ENCODE measurements around the gene SIRPG. TPM values are rescaled to one million over a fixed set of nuclear protein-coding genes. Genes with fewer than 3 reads are reported as not detected.

The SIRPG gene
- total RNA-seq, 1 donor from 2014 or later = not detected

- DNase-seq (ENCODE audit: extremely low spot score in 2 of 2) = no peak
- H3K9me3 ChIP-seq = no peaks in the 10 kb centered on the region
These were observed 30.4 kb downstream of the SIRPG start for GRCh38 chr20:1627200-1627550.

GRCh38 chr20:1626528-1627199 lies 30.9 kb downstream of the SIRPG start:
- H3K4me1 ChIP-seq = no peaks in the 10 kb centered on the region
- no peaks in the 10 kb centered on the region for H3K9me3 ChIP-seq
- H3K36me3 ChIP-seq = no peaks in the 10 kb centered on the region
- H3K27me3 ChIP-seq = no peaks in the 10 kb centered on the region
- intact Hi-C loops (cut with DNase I) = no loop called here
- DNase-seq (ENCODE audit: extremely low spot score in 2 of 2) = no peak
- no peak overlapping the region for H3K4me3 ChIP-seq
- no peak for TF ChIP-seq POLR2AphosphoS5 (IDR thresholded peaks at IDR 0.05; ENCODE audit: insufficient read depth in 1 of 2, low read depth in 1 of 2)
- TF ChIP-seq, protein P1, sequence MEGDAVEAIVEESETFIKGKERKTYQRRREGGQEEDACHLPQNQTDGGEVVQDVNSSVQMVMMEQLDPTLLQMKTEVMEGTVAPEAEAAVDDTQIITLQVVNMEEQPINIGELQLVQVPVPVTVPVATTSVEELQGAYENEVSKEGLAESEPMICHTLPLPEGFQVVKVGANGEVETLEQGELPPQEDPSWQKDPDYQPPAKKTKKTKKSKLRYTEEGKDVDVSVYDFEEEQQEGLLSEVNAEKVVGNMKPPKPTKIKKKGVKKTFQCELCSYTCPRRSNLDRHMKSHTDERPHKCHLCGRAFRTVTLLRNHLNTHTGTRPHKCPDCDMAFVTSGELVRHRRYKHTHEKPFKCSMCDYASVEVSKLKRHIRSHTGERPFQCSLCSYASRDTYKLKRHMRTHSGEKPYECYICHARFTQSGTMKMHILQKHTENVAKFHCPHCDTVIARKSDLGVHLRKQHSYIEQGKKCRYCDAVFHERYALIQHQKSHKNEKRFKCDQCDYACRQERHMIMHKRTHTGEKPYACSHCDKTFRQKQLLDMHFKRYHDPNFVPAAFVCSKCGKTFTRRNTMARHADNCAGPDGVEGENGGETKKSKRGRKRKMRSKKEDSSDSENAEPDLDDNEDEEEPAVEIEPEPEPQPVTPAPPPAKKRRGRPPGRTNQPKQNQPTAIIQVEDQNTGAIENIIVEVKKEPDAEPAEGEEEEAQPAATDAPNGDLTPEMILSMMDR (IDR thresholded peaks at IDR 0.05) = no peak
- no peak for TF ChIP-seq POLR2A (IDR thresholded peaks at IDR 0.05)
- H3K27ac ChIP-seq = no peak overlapping the region

More at GRCh38 chr20:1627200-1627550, 30.4 kb downstream of the SIRPG start:
- Histone ChIP-seq H3K27me3 (no peaks in the 10 kb centered on the region), H3K27ac (no peak overlapping the region), H3K36me3 (no peaks in the 10 kb centered on the region), H3K4me1 (no peaks in the 10 kb centered on the region), H3K4me3 (no peak overlapping the region)
- TF ChIP-seq, protein P1 (IDR thresholded peaks at IDR 0.05) = no peak
- TF ChIP-seq POLR2A (IDR thresholded peaks at IDR 0.05) (no peak), POLR2AphosphoS5 (IDR thresholded peaks at IDR 0.05; ENCODE audit: insufficient read depth in 1 of 2, low read depth in 1 of 2) (no peak)
- intact Hi-C loops (cut with DNase I) = no loop called here

DNA sequence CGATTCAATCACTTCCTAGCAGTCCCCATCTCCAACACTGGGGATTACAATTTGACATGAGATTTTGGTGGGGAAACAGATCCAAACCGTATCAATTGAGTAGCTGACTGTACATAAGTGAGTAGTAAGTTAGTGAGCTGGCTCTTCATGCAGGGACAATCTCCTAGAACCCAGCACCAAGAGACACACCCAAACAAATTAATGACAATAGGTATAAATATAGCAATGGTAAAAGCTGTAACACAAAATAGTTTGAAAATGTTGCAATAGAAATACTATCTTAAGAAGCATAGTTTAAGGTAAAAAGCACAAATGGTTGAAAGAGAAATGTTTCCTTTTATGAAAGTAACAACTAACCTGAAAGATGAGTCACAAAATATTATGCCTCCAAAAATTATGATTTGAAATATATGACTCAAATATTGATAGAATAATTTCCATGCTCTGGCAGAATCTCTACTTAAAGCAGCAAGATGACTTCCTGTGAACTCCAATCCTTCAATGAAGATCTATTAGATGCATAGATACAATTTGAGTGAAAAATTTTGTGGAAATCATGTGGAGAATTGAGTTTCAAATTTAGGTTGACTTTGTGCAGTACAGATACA lies 32.4 kb downstream of the SIRPG start:
- TF ChIP-seq POLR2AphosphoS5 (IDR thresholded peaks at IDR 0.05; ENCODE audit: insufficient read depth in 1 of 2, low read depth in 1 of 2) = no peak
- TF ChIP-seq, protein P1 (IDR thresholded peaks at IDR 0.05) = no peak
- TF ChIP-seq POLR2A (IDR thresholded peaks at IDR 0.05) = no peak
- no peaks in the 10 kb centered on the region for H3K27me3 ChIP-seq
- intact Hi-C loops (cut with DNase I) = no loop called here

GRCh38 chr20:1623501-1624205 lies 33.9 kb downstream of the SIRPG start:
- DNase-seq (ENCODE audit: extremely low spot score in 2 of 2) = peak in 1 of 2 donors; percentile 54
- Histone ChIP-seq H3K4me1 (no peaks in the 10 kb centered on the region), H3K27me3 (no peaks in the 10 kb centered on the region), H3K4me3 (no peak overlapping the region), H3K27ac (no peak overlapping the region), H3K36me3 (no peaks in the 10 kb centered on the region), H3K9me3 (no peaks in the 10 kb centered on the region)
- no peak for TF ChIP-seq POLR2AphosphoS5 (IDR thresholded peaks at IDR 0.05; ENCODE audit: insufficient read depth in 1 of 2, low read depth in 1 of 2)
- TF ChIP-seq, protein P1 (IDR thresholded peaks at IDR 0.05) = no peak
- no peak for TF ChIP-seq POLR2A (IDR thresholded peaks at IDR 0.05)
- intact Hi-C loops (cut with DNase I) = no loop called here

More for the DNA sequence above, 32.4 kb downstream of the SIRPG start:
- Histone ChIP-seq H3K36me3 (no peaks in the 10 kb centered on the region), H3K4me3 (no peak overlapping the region), H3K4me1 (no peaks in the 10 kb centered on the region), H3K27ac (no peak overlapping the region), H3K9me3 (no peaks in the 10 kb centered on the region)
- no peak for DNase-seq (ENCODE audit: extremely low spot score in 2 of 2)

All from vagina (tissue), 2 donors.